ENCODE results near the gene CNR1.
A peak's percentile ranks its signal among the peaks of the same experiment; 100 is the strongest.
"Not testable (repeated sequence)": the region's sequence is repeated elsewhere in the genome, so short reads cannot be mapped to it uniquely, and the experiment has no call there.

CNR1 gene

GRCh38 chr6:88165844-88166492 lies at the start of gene CNR1:
Gene CNR1 (minus strand): TSS chr6:88166347. CDS start chr6:88145274, 21,073 bp downstream.
- no peak for DNase-seq

- DNase-seq: no peak
Observed at GRCh38 chr6:88211446-88211845, 45.3 kb upstream of the CNR1 start.

GRCh38 chr6:88209301-88209700 lies 43.2 kb upstream of the CNR1 start:
- no peak for DNase-seq

- DNase-seq: no peak
Observed at GRCh38 chr6:88208726-88209125, 42.6 kb upstream of the CNR1 start.

GRCh38 chr6:88201734-88202133 lies 35.6 kb upstream of the CNR1 start:
- not testable (repeated sequence) for DNase-seq

GRCh38 chr6:88184921-88185320 lies 18.8 kb upstream of the CNR1 start:
- DNase-seq: no peak

- DNase-seq: no peak
Observed at GRCh38 chr6:88183471-88183870, 17.3 kb upstream of the CNR1 start.

GRCh38 chr6:88179692-88180091 lies 13.5 kb upstream of the CNR1 start:
- no peak for DNase-seq

- peak; percentile 45 for DNase-seq
Observed at GRCh38 chr6:88177961-88178464, 11.9 kb upstream of the CNR1 start.

GRCh38 chr6:88174906-88175305 lies 8.8 kb upstream of the CNR1 start:
- DNase-seq: no peak

GRCh38 chr6:88171312-88171711 lies 5.2 kb upstream of the CNR1 start:
- peak; percentile 85 for DNase-seq

GRCh38 chr6:88168362-88168761 lies 2.2 kb upstream of the CNR1 start:
- DNase-seq: no peak

GRCh38 chr6:88167352-88167937 lies 1.3 kb upstream of the CNR1 start:
- DNase-seq: no peak

- no peak for DNase-seq
Observed at GRCh38 chr6:88166493-88167351, 575 bp upstream of the CNR1 start.

GRCh38 chr6:88165087-88165843 lies 882 bp downstream of the CNR1 start:
- no peak for DNase-seq

GRCh38 chr6:88164061-88164460 lies 2.1 kb downstream of the CNR1 start:
- DNase-seq: no peak

GRCh38 chr6:88163616-88164015 lies 2.5 kb downstream of the CNR1 start:
- no peak for DNase-seq

GRCh38 chr6:88161940-88162339 lies 4.2 kb downstream of the CNR1 start:
- no peak for DNase-seq

- no peak for DNase-seq
Observed at GRCh38 chr6:88157106-88157505, 9.0 kb downstream of the CNR1 start.

GRCh38 chr6:88145298-88145963 lies 20.7 kb downstream of the CNR1 start:
- no peak for DNase-seq

GRCh38 chr6:88144637-88145297 lies 21.4 kb downstream of the CNR1 start:
- DNase-seq: no peak

All from OCI-M1 (cell line).